H9 (cell line): ENCODE data around the gene CHRNG. TPM values are rescaled to one million over a fixed set of nuclear protein-coding genes. Genes with fewer than 3 reads are reported as not detected.

ENCODE experiments used
- DNase-seq: peaks from one replicate; pipeline ENCODE4 v3.0.0-alpha.2; 2017
- H2AFZ ChIP-seq: one replicate; pipeline ENCODE4 v1.6.1; 2013; ENCODE audit warnings: mild to moderate bottlenecking, low read length, control low read depth, moderate library complexity
- H2AK5ac ChIP-seq: 2 replicates; pipeline ENCODE4 v1.6.1; 2013; ENCODE audit warnings: low read length, control low read depth, mixed read lengths; ENCODE audit not compliant: insufficient read length
- H2BK120ac ChIP-seq: one replicate; pipeline ENCODE4 v1.6.1; 2013; ENCODE audit warnings: low read depth, mild to moderate bottlenecking, low read length, control low read depth, inconsistent platforms; ENCODE audit not compliant: poor library complexity, severe bottlenecking
- H2BK12ac ChIP-seq: 2 replicates; pipeline ENCODE4 v1.6.1; 2013; ENCODE audit warnings: low read length, control low read depth, mixed read lengths, low read depth; ENCODE audit not compliant: insufficient read length
- H2BK15ac ChIP-seq: 2 replicates; pipeline ENCODE4 v1.6.1; 2013; ENCODE audit warnings: low read depth, low read length, control low read depth
- H2BK20ac ChIP-seq: one replicate; pipeline ENCODE4 v1.6.1; 2013; ENCODE audit warnings: low read depth, mild to moderate bottlenecking, low read length, control low read depth, inconsistent platforms; ENCODE audit not compliant: poor library complexity, severe bottlenecking
- H2BK5ac ChIP-seq: 2 replicates; pipeline ENCODE4 v1.6.1; 2013; ENCODE audit warnings: low read length, control low read depth, mixed read lengths; ENCODE audit not compliant: insufficient read length
- H3K14ac ChIP-seq: 2 replicates; pipeline ENCODE4 v1.6.1; 2013; ENCODE audit warnings: low read length, control low read depth; ENCODE audit not compliant: insufficient read depth
- H3K18ac ChIP-seq: 2 replicates; pipeline ENCODE4 v1.6.1; 2013; ENCODE audit warnings: low read depth, mild to moderate bottlenecking, mixed read lengths, low read length, control low read depth; ENCODE audit not compliant: insufficient read length
- H3K23ac ChIP-seq: 2 replicates; pipeline ENCODE4 v1.6.1; 2013; ENCODE audit warnings: low read length, control low read depth, mixed read lengths, low read depth; ENCODE audit not compliant: insufficient read length
- H3K23me2 ChIP-seq: 2 replicates; pipeline ENCODE4 v1.6.1; 2013; ENCODE audit warnings: low read depth, mild to moderate bottlenecking, mixed read lengths, low read length, control low read depth; ENCODE audit not compliant: insufficient read length, poor library complexity, severe bottlenecking
- H3K27ac ChIP-seq: 2 replicates; pipeline ENCODE4 v1.5.1; 2013; ENCODE audit warnings: low read length, control low read depth, mixed read lengths, low read depth; ENCODE audit not compliant: insufficient read length
- H3K27me3 ChIP-seq: 2 replicates; pipeline ENCODE4 v1.6.1; 2013; ENCODE audit warnings: low read length, control low read depth, inconsistent platforms; ENCODE audit not compliant: insufficient read depth
- H3K4ac ChIP-seq: 2 replicates; pipeline ENCODE4 v1.6.1; 2013; ENCODE audit warnings: low read depth, mild to moderate bottlenecking, control low read depth, inconsistent platforms, low read length, moderate library complexity
- H3K4me1 ChIP-seq: 2 replicates; pipeline ENCODE4 v1.6.1; 2013; ENCODE audit warnings: low read length, control low read depth, inconsistent platforms; ENCODE audit not compliant: insufficient read depth
- H3K4me2 ChIP-seq: 2 replicates; pipeline ENCODE4 v1.6.1; 2013; ENCODE audit warnings: low read length, control low read depth, mixed read lengths; ENCODE audit not compliant: insufficient read length, insufficient read depth
- H3K56ac ChIP-seq: 2 replicates; pipeline ENCODE4 v1.6.1; 2013; ENCODE audit warnings: low read depth, mild to moderate bottlenecking, mixed read lengths, low read length, control low read depth; ENCODE audit not compliant: insufficient read length
- H3K79me1 ChIP-seq: 2 replicates; pipeline ENCODE4 v1.6.1; 2013; ENCODE audit warnings: low read depth, mild to moderate bottlenecking, moderate library complexity, low read length, control low read depth, inconsistent platforms; ENCODE audit not compliant: insufficient read depth, poor library complexity, severe bottlenecking
- H3K79me2 ChIP-seq: 2 replicates; pipeline ENCODE4 v1.6.1; 2013; ENCODE audit warnings: low read length, control low read depth, inconsistent platforms; ENCODE audit not compliant: insufficient read depth
- H3K9ac ChIP-seq: 2 replicates; pipeline ENCODE4 v1.6.1; 2013; ENCODE audit warnings: low read length, control low read depth, mixed read lengths; ENCODE audit not compliant: insufficient read length; ENCODE audit errors: extremely low read depth
- H3K9me3 ChIP-seq: one replicate; pipeline ENCODE4 v1.6.1; 2013; ENCODE audit warnings: low read depth, low read length, inconsistent platforms; ENCODE audit not compliant: control insufficient read depth
- H3T11ph ChIP-seq: one replicate; pipeline ENCODE4 v1.6.1; 2013; ENCODE audit warnings: mild to moderate bottlenecking, low read length, control low read depth, inconsistent platforms
- H4K20me1 ChIP-seq: one replicate; pipeline ENCODE4 v1.6.1; 2013; ENCODE audit not compliant: control insufficient read depth, insufficient read length, insufficient read depth
- H4K5ac ChIP-seq: 2 replicates; pipeline ENCODE4 v1.6.1; 2013; ENCODE audit warnings: low read depth, mild to moderate bottlenecking, mixed read lengths, low read length, control low read depth; ENCODE audit not compliant: insufficient read length
- H4K8ac ChIP-seq: replicated peaks from 2 replicates; pipeline ENCODE4 v1.6.1; 2013; ENCODE audit warnings: low read length, control low read depth, mixed read lengths, low read depth; ENCODE audit not compliant: insufficient read length
- H4K91ac ChIP-seq: 2 replicates; pipeline ENCODE4 v1.6.1; 2013; ENCODE audit warnings: low read depth, mild to moderate bottlenecking, moderate library complexity, mixed read lengths, low read length, control low read depth; ENCODE audit not compliant: insufficient read length
- H3K27ac Mint-ChIP-seq, 3 experiments: 2 replicates in 2 of 3; 3 replicates in 1 of 3; pipeline ENCODE4 v1.8.0; 2020 to 2021; ENCODE audit warnings: mixed read lengths in 3 of 3, mild to moderate bottlenecking in 1 of 3, moderate library complexity in 1 of 3
- H3K27me3 Mint-ChIP-seq: 2 replicates; pipeline ENCODE4 v1.8.0; 2021; ENCODE audit warnings: low read depth, mild to moderate bottlenecking, moderate library complexity, mixed read lengths
- H3K36me3 Mint-ChIP-seq, 3 experiments: 2 replicates in 2 of 3; 3 replicates in 1 of 3; pipeline ENCODE4 v1.8.0; 2020 to 2021; ENCODE audit warnings: low read depth in 3 of 3, mixed read lengths in 3 of 3; ENCODE audit not compliant: insufficient read depth in 1 of 3
- H3K4me1 Mint-ChIP-seq, 2 experiments: 2 replicates each; pipeline ENCODE4 v1.8.0; 2020; ENCODE audit warnings: mixed read lengths in 2 of 2
- H3K4me3 Mint-ChIP-seq, 2 experiments: 2 replicates in 1 of 2; 3 replicates in 1 of 2; pipeline ENCODE4 v1.8.0; 2020 to 2021; ENCODE audit warnings: mild to moderate bottlenecking in 2 of 2, mixed read lengths in 2 of 2, moderate library complexity in 1 of 2
- H3K9me3 Mint-ChIP-seq, 2 experiments: 2 replicates in 1 of 2; 3 replicates in 1 of 2; pipeline ENCODE4 v1.8.0; 2020; ENCODE audit warnings: mild to moderate bottlenecking in 2 of 2, mixed read lengths in 2 of 2, moderate library complexity in 1 of 2
- CTCF ChIP-seq: fragments of 200-600 bp; sonication (generic); conservative IDR thresholded peaks from 3 replicates; pipeline ENCODE4 v1.8.0; 2021; ENCODE audit warnings: antibody characterized with exemption, mild to moderate bottlenecking
- WGBS: extraction: QIAGEN DNeasy Blood & Tissue Kit; methylation state at CpG from one replicate; pipeline ENCODE4 v1.1.7; 2013; ENCODE audit warnings: missing lambda C conversion rate, low lambda C conversion rate, mixed read lengths; ENCODE audit not compliant: insufficient read length; ENCODE audit errors: extremely low coverage; 5-methylcytosine and 5-hydroxymethylcytosine counted together
- total RNA-seq: library from RNA; stranded (reverse); gene quantifications from 2 replicates; pipeline ENCODE4 v1.2.1, GENCODE V29; 2021

CHRNG gene
- total RNA-seq, 1 experiment from 2014 or later, result not detected

GRCh38 chr2:232573771-232574435 lies 34.4 kb downstream of the CHRNG start:
- Histone ChIP-seq H4K5ac (no peak overlapping the region), H3K4me1 (no peaks in the 10 kb centered on the region), H3K9ac (no peak overlapping the region), H3K4ac (no peak overlapping the region), H2BK12ac (no peak overlapping the region), H3T11ph (no peak overlapping the region), H3K14ac (no peak overlapping the region), H3K23me2 (no peaks in the 10 kb centered on the region), H2AK5ac (no peak overlapping the region), H2AFZ (no peak overlapping the region), H3K27me3 (no peaks in the 10 kb centered on the region), H3K56ac (no peak overlapping the region), H4K8ac (no peak overlapping the region), H3K9me3 (no peaks in the 10 kb centered on the region), H3K27ac (no peak overlapping the region), H3K23ac (no peak overlapping the region), H3K79me2 (no peaks in the 10 kb centered on the region), H4K20me1 (no peaks in the 10 kb centered on the region), H3K4me2 (no peak overlapping the region), H2BK20ac (no peak overlapping the region), H3K18ac (no peak overlapping the region), H4K91ac (no peak overlapping the region), H2BK5ac (no peak overlapping the region), H3K79me1 (no peaks in the 10 kb centered on the region), H2BK120ac (no peak overlapping the region), H2BK15ac (no peak overlapping the region)
- no peaks in the 10 kb centered on the region for H3K27me3 Mint-ChIP-seq
- H3K36me3 Mint-ChIP-seq, result peaks cover 7 to 71% (median 38%) of the 10 kb centered on the region in 3 experiments; a peak in 6 of 7 replicates
- TF ChIP-seq CTCF, result no peak
- H3K4me1 Mint-ChIP-seq, result peaks cover 2 to 3% of the 10 kb centered on the region in 2 experiments; a peak in 3 of 4 replicates
- no peak overlapping the region for H3K4me3 Mint-ChIP-seq
- H3K27ac Mint-ChIP-seq, result peak overlapping the region in 2 of 3 experiments; percentile 17 to 54; a peak in 2 of 7 replicates
- no CpG with 5 or more reads among the region's 8 CpGs for WGBS
- DNase-seq, result no peak
- H3K9me3 Mint-ChIP-seq, result no peaks in the 10 kb centered on the region
